ENCODE results near the gene COL18A1.

COL18A1 gene

DNA sequence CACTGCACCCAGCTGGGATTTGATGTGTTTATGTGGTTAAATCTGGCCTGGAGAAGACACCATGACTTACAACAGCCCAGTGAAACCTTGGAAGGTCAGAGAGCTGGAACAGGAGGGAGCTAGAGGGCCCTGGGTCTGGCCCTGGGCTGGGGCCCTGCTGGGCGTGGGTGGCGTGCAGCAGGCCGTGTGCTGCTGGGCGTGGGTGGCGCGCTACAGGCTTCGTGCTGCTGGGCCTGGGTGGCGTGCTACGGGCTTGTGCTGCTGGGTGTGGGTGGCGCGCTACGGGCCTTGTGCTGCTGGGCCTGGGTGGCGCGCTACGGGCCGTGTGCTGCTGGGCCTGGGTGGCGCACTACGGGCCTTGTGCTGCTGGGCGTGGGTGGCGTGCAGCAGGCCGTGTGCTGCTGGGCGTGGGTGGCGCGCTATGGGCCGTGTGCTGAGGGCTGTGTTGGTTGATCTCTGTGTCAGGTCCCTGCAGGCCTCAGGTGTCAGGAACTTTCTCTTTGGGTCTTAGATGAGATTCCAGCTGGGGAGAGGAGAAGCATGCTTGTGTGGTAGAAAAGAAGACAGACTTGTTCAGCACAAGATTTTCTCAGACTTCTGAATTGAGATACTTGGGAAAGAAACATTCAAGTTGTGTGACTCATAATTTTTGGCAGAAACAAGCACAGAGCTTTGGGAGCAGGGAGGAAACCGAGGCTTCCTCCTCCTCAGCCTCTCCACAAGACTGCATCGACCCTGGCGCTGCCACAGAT is 66.0 kb downstream of the COL18A1 start:
- DNase-seq: no peak

DNA sequence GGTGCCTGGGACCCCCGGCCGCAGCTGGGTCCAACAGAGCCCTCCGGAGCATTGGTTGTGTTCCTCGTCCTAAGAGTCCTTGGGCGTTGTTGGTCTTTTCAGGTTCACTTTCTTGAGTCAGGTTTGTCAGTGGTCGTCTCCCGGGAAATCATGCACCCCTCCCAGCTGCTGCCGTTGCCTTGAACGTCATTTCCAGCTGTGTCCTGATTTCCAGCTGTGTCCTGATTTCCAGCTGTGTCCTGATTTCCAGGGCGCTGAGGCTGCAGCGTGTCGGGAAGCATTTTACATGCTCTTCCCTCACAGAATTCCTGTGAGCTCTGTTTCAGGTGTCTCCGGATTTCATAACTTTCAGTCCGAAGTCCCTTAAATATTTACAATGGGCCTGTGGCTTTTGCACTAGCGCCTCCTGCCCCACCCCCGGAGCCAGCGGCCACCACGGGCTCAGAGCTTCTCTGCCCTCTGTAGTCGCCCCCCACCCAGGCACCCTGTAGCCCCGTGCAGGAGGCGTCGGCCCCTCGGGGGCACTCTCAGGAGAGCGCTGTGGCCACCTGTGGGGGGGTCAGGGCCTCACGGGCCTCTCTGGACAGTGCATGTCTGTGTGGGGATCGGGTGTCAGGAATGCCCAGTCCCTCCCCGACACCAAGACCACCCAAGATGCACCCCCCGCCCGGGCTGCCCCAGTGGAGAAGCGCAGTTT is 66.7 kb downstream of the COL18A1 start:
- no peak for DNase-seq

DNA sequence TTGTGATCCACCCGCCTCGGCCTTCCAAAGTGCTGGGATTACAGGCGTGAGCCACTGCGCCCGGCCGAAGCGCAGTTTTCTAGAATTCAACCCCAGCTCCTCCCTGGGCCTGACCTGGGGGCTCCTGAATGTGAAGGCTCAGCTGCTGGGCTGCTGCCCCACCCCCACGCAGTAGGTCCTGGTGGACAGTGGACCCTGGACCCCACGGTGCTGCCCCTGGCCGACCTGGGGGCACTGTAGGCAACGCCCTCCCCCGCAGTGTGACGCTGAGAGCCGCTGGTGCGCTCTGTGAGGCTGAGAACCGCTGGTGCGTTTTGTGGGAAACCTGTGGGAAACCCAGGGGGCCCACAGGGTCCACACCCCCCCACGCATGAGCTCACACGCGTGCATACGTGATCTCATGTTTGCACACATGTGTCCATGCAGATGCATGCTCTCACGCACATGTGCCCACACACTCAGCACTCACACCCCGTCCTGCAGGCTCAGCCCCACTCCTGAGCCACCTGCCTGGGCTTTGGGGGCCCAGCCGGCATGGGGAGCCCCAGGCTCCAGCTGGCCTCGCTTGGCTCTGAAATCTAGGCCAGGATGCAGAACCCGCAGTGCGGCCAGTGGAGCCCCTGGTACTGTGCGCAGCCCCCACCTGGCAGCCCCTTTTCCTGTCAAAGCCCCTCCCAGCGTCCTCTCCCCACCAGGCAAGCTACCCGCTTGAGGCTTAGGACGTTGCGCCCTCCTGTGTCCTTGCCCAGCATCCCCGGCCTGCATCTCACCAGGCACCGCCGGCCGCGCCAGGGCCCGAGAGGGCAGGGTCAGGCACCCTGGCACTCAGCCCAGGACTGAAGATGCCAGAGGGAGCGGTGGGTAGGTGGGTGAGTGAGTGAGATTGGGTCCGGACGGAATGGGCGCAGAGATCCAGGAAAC is 67.7 kb downstream of the COL18A1 start:
- DNase-seq: no peak

DNA sequence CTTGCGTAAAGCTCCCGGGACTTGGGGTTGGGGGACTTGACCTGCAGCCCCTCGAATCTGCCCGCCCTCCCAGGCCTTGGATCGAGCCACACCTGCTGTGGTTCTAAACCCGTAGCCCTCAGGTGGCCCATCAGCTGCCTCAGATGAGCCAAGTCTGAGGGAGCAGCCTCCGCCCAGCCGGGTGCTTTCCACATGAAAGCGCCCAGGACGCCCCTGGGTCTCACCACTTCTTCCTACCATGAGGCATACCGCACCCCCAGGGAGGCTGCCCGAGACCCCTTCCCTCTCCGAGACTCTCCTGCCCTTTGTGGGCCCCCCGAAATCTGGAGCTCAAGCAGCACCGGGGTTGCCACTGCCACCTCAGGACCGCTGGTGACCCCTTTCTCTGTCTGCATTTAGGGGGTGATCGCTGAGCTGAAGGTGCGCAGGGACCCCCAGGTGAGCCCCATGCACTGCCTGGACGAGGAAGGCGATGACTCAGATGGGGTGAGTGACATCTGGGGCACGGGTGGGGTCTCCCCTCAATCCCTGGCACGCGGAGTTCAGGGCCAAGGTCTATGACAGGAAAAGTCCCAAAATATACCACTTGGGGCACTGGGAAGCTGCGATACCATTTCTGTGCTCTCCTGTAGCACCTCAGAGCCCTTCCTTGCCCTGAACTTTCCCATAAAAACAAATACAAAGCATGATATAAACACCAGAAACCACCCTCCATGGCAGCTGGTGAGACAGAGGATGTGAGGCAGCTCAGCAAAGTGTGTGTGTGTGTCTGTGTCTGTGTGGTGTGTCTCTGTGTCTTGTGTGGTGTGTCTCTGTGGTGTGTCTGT is 68.7 kb downstream of the COL18A1 start:
- no peak for DNase-seq

DNA sequence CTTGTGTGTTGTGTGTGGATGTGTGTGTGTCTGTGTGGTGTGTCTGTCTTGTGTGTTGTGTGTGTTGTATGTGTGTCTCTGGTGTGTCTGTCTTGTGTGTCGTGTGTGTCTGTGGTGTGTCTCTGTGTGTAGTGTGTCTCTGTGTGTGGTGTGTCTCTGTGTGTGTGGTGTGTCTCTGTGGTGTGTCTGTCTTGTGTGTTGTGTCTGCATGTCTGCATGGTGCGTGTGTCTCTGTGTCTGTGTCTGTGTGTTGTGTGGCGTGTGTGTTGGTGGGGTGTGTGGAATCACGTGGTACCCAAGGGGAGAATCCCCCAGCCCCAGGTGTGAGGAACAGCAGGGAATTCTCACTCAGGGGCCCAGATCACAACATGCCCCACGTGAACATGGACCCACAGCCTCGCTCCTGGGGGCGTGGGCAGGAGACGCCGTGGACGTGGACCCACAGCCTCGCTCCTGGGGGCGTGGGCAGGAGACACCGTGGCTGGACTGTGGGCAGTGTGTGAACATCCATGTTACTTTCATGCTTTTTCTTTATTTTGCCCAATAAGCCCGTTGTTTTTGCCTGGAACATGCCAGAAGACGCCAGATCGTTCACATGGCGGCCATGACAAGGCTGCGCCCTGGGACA is 69.5 kb downstream of the COL18A1 start:
- no peak for DNase-seq

DNA sequence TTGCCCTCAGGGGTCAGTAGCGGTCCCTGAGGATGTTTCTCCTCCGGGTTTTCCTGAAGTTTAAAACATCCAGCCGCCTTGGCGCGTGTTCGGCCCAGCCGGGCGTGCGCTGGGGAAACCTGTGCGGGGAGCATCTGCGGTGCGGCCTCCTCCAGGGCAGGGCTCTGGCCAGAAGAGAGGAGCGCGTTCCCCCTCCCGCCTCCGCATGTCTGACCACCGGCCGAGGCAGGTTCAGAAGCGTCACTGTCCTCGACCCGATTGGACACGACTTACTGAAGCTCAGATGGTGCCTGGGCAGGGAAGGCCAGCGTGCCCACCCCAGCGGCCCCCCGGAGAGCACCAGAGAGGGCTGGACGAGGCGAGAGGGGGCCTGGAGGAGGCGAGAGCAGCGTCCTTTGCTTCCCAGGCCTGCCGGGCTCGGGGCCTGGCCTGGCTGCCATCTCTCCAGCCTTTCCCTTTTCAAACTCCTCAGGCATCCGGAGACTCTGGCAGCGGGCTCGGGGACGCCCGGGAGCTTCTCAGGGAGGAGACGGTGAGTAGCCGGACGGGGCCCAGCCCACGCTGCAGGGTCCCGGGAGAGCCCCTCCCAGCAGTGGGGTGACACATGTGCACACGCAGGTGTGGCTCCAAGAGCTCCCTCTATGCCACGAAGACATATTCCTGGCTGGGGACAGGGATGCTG is 70.2 kb downstream of the COL18A1 start:
- no peak for DNase-seq

DNA sequence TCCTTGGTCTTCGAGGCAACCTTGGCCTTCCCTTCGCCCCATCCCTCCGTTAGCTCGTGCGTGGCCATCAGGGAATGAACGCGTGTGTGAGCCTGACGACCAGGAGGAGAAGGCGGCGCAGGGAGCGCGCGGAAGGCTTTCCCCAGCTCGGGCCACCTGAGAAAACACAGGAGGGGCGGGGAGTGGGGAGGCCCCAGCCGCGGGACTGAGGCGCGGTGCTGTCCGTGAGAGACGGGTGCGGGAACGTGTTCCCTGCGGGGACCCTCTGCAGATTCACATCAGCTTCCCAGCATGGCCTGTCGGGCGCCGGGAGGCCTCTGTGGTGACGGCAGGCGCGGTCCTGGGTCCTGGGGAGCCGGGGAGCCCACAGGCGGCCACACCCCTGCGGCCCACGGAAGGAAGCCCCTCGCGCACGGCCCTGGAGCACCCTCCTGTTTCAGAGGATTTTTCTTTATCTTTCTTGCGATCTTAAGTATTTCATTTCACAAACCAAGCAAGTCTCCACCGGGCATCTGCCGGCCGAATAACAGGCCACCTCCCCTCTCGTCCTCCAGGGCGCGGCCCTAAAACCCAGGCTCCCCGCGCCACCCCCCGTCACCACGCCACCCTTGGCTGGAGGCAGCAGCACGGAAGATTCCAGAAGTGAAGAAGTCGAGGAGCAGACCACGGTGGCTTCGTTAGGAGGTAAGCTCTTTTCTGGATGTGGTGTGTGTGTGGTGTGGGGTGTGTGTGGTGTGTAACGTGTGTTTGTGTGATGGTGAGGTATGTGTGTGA is 71.0 kb downstream of the COL18A1 start:
- no peak for DNase-seq

DNA sequence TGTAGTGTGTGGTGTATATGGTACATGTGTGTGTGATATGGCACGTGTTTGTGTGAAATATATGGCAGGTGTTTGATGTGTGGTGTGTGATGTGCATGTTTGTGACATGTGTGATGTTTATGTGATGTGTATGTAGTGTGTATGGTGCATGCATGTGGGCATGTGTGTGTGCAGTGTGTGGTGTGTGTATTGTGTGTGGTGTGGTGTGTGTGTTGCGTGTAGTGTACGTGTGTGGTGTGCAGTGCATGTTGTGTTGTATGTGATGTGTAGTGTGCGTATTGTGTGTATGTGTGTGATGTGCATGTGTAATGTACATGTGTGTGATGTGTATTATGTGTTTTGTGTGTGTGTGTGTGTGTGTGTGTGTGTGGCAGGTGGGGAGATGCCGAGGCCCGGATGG is 71.6 kb downstream of the COL18A1 start:
- no peak for DNase-seq

DNA sequence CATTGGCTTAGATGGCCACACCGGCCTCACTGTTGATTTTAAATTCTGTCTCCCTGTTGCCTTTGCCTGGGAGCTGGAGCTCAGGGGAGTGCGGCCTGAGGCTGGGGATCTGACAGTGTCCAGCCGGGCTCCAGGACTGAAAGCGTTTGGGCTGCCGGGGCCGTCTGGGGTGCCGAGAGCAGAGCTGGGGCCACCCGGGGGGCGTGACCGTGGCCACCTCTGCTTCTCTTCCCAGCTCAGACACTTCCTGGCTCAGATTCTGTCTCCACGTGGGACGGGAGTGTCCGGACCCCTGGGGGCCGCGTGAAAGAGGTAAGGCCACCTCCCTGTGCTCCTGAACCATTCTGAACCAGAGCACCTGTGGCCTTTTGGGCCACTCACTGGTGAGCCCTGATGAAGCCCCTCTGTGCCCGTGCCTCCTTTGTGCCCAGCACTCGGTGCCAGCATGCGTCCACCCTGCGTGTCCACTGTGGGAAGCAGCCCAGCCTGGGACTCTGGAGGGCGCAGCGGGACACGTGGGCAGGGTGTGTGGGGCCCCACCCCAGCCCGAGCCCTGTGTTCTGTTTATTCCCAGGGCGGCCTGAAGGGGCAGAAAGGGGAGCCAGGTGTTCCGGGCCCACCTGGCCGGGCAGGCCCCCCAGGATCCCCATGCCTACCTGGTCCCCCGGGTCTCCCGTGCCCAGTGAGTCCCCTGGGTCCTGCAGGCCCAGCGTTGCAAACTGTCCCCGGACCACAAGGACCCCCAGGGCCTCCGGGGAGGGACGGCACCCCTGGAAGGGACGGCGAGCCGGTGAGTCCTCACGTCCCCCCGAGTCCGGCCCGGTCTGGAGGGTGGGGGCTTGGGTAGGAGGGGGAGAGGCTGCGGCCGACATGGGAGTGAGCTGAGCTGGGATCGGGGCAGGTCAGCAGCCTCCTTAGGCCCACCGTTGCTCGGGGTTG is 72.5 kb downstream of the COL18A1 start:
- DNase-seq: no peak

DNA sequence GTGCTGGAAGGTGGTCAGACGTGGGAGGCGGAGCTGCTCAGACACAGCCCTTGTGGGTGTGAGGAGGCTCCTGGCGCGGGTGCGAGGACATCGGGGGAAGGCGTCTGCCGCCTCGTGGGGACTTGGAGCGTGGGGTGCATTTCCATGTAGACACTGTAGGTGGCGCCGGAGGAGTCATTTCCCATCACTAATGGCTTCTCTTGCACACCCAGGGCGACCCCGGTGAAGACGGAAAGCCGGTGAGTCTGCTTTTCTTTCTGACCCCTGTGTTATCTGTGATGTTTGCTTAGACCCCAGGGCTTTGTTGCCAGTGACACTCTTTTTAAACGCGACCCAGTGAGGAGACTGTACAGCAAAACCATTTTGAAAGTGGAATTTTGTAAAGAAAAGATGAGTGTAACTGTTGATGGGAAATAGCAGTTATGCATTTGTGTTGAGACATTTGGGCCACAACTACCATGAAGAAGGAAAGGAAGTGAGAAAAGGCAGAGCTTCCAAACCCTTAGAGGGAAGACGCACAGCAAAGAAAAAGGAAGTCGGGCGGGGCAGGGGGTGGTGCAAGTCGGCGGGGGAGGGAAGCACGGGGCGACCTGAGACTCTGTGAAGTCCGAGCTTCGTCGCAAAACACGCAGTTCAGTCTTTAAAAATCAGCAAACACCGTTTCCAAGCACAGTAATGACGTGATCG is 73.3 kb downstream of the COL18A1 start:
- DNase-seq: peak; percentile 56 to 67

DNA sequence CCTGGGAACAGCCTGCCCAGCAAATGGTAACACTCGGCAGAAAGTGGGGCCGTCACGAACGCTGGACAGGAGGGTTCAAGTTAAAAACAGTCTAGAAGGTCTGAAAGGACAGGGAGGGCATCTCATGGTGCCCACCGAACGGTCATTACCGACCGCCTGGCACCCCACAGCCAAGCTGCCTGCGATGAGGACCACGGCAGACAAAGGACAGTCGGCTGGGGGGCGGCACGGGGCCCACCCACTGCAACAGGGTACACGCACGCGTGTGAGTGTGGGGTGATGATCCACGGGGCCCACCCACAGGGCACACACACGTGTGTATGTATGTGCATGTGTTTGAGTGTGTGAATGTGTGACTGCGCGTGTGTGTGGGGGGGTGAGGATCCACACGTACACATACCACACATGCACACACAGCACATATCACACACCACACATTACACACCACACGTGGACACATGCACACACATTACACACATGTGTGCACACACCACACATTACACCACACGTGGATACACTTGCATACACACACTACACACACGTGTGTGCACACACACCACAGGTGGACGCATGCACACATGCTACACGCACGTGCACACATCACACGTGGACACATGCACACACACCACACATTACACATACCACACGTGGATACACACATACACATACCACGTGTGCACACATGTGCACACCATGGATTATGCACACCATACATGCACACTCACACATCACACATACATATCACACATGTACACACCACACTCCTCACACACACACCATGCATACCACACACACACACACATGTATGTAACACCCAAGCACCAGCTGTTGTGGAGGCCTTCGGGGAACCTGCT is 74.1 kb downstream of the COL18A1 start:
- no peak for DNase-seq

DNA sequence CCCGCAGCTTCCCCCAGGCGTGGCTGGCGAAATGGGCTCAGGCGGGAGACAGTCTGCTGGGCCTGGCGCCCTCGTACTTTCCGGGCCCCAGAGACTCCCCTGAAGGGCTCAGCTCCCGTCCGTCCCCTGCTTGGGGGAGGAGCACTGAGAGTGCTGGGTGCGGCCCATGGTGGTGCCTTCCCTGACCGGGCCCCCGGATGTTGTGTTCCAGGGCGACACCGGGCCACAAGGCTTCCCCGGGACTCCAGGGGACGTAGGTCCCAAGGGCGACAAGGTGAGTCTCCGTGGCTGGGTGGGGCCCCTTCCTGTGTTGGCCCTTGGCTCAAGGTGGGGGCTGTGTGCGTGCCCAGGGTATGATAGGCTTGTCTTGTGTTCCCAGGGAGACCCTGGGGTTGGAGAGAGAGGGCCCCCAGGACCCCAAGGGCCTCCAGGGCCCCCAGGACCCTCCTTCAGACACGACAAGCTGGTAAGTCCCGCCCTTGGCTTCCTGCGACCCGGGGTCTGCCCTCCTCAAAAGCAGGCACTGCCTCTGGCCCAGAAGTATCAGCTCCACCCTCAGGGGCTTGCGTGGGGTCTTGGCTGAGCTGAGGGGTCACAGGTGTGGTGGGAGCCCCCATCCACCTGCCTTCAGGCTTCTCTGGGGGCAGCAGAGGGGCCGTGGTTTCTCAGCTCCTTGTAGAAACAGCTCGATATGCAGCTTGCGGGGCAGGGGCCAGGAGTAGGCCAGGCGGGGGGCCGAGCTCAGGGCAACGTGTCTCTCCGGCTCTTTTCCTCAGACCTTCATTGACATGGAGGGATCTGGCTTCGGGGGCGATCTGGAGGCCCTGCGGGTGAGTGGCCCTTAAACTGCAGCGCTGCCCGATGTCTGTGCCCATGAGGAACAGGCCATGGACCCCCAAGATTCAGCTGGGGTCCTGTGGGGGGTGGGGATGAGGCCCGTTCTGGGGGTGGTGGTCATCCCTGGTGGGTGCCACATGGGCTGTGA is 75.0 kb downstream of the COL18A1 start:
- no peak for DNase-seq

DNA sequence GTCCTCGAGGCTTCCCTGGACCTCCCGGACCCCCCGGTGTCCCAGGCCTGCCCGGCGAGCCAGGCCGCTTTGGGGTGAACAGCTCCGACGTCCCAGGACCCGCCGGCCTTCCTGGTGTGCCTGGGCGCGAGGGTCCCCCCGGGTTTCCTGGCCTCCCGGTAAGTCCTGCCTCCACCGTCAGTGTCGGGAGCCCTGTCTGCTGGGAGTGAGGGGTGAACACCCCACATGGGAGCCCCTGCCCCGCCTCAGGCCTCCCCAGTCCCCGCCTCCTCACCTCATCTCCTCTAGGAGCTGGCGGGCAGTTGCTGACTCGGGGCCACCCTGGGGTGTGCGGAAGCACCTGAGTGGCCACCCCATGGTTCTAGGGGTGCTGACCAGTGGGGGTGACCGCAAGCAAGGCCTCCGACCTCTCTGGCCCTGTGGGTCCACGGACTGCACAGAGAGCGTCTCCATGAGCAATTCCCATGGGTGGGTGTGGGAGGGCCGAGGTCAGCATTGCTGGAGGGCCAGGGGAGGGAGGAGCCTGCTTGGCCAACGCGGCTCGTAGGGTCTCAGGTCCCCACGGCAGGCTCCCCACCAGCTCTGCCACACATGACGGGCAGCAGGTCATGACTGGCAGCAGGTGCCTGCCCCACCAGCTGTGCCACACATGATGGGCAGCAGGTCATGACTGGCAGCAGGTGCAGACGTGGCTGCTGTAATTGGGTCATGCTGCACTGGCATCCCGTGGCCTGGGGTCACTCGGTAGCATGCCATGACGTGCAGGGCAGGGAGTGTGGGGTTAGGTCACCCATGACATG is 75.9 kb downstream of the COL18A1 start:
- no peak for DNase-seq

DNA sequence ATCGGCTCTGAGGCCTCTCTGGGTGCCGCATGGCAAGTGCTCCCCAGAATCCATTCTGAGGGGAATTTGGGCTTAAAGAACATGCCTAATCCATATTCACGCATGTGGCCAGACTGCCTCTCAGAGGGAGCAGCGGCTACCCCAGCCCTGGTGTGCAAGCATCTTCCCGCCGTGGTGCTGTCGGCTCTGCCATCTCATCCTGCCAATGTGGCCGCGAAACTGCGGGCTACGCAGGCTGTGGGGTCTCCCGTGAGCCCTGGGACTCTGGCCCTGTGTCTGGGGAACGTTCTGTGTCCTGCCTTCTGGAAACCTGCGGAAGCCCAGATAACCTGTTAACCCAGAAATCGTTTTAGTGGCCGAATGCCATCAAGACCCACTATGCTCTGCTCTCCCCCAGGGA is 76.6 kb downstream of the COL18A1 start:
- DNase-seq: no peak

DNA sequence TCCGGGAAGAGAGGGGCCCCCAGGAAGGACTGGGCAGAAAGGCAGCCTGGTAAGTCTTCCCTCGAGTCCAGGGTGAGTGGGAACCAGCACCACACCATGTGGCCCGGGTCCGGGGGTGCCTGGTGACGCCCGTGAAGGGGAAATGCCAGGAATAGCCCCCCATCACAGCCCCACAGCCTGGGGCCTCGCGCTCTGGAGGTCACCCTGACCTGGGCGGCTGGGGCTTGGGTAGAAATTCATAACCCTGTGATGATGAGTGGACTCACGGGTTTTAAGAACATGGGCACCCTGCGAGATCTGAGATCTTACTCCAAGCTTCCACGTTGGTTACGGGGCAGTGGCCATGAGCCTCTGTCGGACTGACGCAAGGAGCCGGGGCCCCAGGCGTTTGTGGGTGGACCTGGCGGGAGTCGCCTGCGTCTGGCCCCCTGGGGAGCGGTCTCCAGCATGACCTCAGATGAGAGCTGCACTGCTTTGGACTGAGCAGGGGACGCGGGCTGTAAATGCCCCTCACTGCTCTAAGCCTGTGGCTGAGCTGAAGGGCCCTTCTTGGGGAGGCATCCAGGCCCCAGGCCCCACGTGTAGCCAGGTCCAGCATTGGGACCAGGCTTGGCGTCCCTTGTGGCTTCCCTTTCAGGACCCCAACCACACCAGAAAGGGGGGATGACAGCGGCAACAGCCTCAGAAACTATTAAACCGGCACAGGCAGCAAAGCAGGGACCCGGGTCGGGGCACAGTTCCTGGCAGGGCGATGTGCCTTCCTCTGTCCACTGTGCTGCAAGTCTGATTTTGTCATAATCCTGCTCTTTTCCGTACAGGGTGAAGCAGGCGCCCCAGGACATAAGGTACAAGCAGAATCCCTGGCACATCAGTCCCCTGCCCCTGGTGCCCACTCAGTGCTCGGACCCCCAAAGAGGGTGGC is 77.3 kb downstream of the COL18A1 start:
- no peak for DNase-seq
